Karpas-422 (cell line): ENCODE measurements around the gene VEGFC. TPM values are rescaled to one million over a fixed set of nuclear protein-coding genes. Genes with fewer than 3 reads are reported as not detected.

Experiments
- DNase-seq: peaks from one replicate; pipeline ENCODE4 v3.0.0-alpha.2; 2015
- H2AFZ ChIP-seq: fragments of 200-600 bp; sonication (generic); 2 replicates; pipeline ENCODE4 v1.6.1; 2014; ENCODE audit warnings: antibody characterized with exemption, low read length, mixed read lengths
- H3K27ac ChIP-seq: fragments of 200-600 bp; sonication (generic); 2 replicates; pipeline ENCODE4 v1.5.1; 2014; ENCODE audit warnings: mild to moderate bottlenecking, low read length, moderate library complexity
- H3K27me3 ChIP-seq: fragments of 200-600 bp; sonication (generic); 2 replicates; pipeline ENCODE4 v1.6.1; 2014; ENCODE audit warnings: low read length, mixed read lengths
- H3K36me3 ChIP-seq: fragments of 200-600 bp; sonication (generic); 2 replicates; pipeline ENCODE4 v1.6.1; 2014; ENCODE audit warnings: low read length, mixed read lengths; ENCODE audit not compliant: insufficient read depth
- H3K4me1 ChIP-seq: fragments of 200-600 bp; sonication (generic); 2 replicates; pipeline ENCODE4 v1.6.1; 2014; ENCODE audit warnings: mild to moderate bottlenecking, low read length, mixed read lengths
- H3K4me2 ChIP-seq: fragments of 200-600 bp; sonication (generic); 2 replicates; pipeline ENCODE4 v1.6.1; 2014; ENCODE audit warnings: low read length, low read depth, mild to moderate bottlenecking; ENCODE audit not compliant: poor library complexity, severe bottlenecking
- H3K4me3 ChIP-seq: fragments of 200-600 bp; sonication (generic); 2 replicates; pipeline ENCODE4 v1.5.1; 2014; ENCODE audit warnings: mild to moderate bottlenecking, antibody characterized with exemption, low read length, mixed read lengths
- H3K79me2 ChIP-seq: fragments of 200-600 bp; sonication (generic); 2 replicates; pipeline ENCODE4 v1.6.1; 2014; ENCODE audit warnings: mild to moderate bottlenecking, low read length, mixed read lengths
- H3K9ac ChIP-seq: fragments of 200-600 bp; sonication (generic); 2 replicates; pipeline ENCODE4 v1.6.0; 2014; ENCODE audit warnings: low read length
- H3K9me2 ChIP-seq: fragments of 200-600 bp; sonication (generic), shearing (Covaris generic); replicated peaks from 2 replicates; pipeline ENCODE4 v1.6.0; 2014; ENCODE audit warnings: mild to moderate bottlenecking, low read length, moderate library complexity; ENCODE audit not compliant: insufficient read depth
- H3K9me3 ChIP-seq: fragments of 300-700, 200-600 bp; sonication (generic); 2 replicates; pipeline ENCODE4 v1.6.1; 2014; ENCODE audit warnings: low read length, mixed read lengths
- H4K20me1 ChIP-seq: fragments of 200-600 bp; sonication (generic); 2 replicates; pipeline ENCODE4 v1.6.1; 2014; ENCODE audit warnings: mild to moderate bottlenecking, antibody characterized with exemption, low read length, low read depth; ENCODE audit not compliant: insufficient read depth
- total RNA-seq: library from RNA; depleted of rRNA; stranded (reverse); fragments of >200 nt; shearing (Covaris generic); gene quantifications from 2 replicates; pipeline ENCODE4 v1.2.3, GENCODE V29; 2014; ENCODE audit warnings: low replicate concordance

Gene VEGFC
- total RNA-seq, 1 experiment from 2014 or later: not detected

GRCh38 chr4:176734461-176734860 is 58.3 kb downstream of the VEGFC start:
- H3K4me3 ChIP-seq: no peak overlapping the region
- no peaks in the 10 kb centered on the region for H3K79me2 ChIP-seq
- no peak overlapping the region for H2AFZ ChIP-seq
- no peaks in the 10 kb centered on the region for H3K9me3 ChIP-seq
- no peaks in the 10 kb centered on the region for H4K20me1 ChIP-seq
- H3K9ac ChIP-seq: no peak overlapping the region
- H3K4me1 ChIP-seq: no peaks in the 10 kb centered on the region
- H3K4me2 ChIP-seq: no peak overlapping the region
- no peak for DNase-seq
- no peak overlapping the region for H3K27ac ChIP-seq
- no peaks in the 10 kb centered on the region for H3K27me3 ChIP-seq
- H3K9me2 ChIP-seq: no peaks in the 10 kb centered on the region
- H3K36me3 ChIP-seq: no peaks in the 10 kb centered on the region

DNA sequence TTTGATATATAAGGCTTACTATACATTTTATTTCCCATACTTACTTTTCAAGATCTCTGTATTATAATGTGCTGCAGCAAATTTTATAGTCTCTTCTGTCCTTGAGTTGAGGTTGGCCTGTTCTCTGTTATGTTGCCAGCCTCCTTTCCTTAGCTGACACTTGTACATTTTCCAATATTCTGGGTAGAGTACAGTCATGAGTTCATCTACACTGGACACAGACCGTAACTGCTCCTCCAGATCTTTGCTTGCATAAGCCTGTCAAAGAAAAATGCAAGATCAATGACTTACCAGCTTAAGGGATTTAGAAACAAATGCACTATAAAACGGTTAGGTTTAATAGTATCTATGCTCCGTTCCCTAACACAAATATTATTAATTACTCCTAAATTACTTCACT is 63.2 kb downstream of the VEGFC start:
- H3K27me3 ChIP-seq: no peaks in the 10 kb centered on the region
- H3K27ac ChIP-seq: no peak overlapping the region
- H3K9me2 ChIP-seq: no peaks in the 10 kb centered on the region
- DNase-seq: no peak
- no peaks in the 10 kb centered on the region for H3K36me3 ChIP-seq
- no peak overlapping the region for H3K4me2 ChIP-seq
- no peaks in the 10 kb centered on the region for H3K4me1 ChIP-seq
- no peak overlapping the region for H3K4me3 ChIP-seq
- no peaks in the 10 kb centered on the region for H4K20me1 ChIP-seq
- H2AFZ ChIP-seq: no peak overlapping the region
- no peaks in the 10 kb centered on the region for H3K79me2 ChIP-seq
- H3K9ac ChIP-seq: no peak overlapping the region
- no peaks in the 10 kb centered on the region for H3K9me3 ChIP-seq

- H3K27me3 ChIP-seq: no peaks in the 10 kb centered on the region
- no peaks in the 10 kb centered on the region for H3K4me1 ChIP-seq
- no peak overlapping the region for H3K4me2 ChIP-seq
- no peaks in the 10 kb centered on the region for H4K20me1 ChIP-seq
- no peak overlapping the region for H2AFZ ChIP-seq
- no peaks in the 10 kb centered on the region for H3K36me3 ChIP-seq
- H3K4me3 ChIP-seq: no peak overlapping the region
- no peak overlapping the region for H3K9ac ChIP-seq
- H3K9me3 ChIP-seq: no peaks in the 10 kb centered on the region
- no peaks in the 10 kb centered on the region for H3K9me2 ChIP-seq
- no peak overlapping the region for H3K27ac ChIP-seq
- no peak for DNase-seq
- no peaks in the 10 kb centered on the region for H3K79me2 ChIP-seq
Measured at GRCh38 chr4:176726803-176727202, 65.9 kb downstream of the VEGFC start.

DNA sequence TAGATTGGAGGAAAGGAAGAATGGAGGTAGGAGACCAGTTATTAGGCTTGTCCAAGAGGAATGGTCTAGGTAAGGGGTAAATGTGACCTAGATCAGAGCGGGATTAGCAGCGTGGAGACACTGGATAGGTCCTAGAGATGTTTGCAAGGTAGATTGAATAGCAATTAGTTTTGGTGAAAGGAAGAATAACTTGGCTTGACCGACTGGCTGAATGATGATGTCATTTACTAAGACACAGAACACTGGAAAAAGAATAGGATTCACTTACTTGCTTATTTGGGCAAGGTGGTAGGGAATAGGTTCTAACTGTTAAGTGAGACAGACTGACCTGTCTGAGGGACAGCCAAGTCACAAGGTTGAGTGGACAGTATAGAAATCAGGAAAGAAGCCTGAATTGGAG is 71.3 kb downstream of the VEGFC start:
- no peak overlapping the region for H3K4me2 ChIP-seq
- H3K4me1 ChIP-seq: no peaks in the 10 kb centered on the region
- no peak overlapping the region for H3K4me3 ChIP-seq
- no peaks in the 10 kb centered on the region for H3K79me2 ChIP-seq
- H3K9me3 ChIP-seq: no peaks in the 10 kb centered on the region
- no peaks in the 10 kb centered on the region for H3K27me3 ChIP-seq
- H4K20me1 ChIP-seq: no peaks in the 10 kb centered on the region
- DNase-seq: no peak
- no peak overlapping the region for H2AFZ ChIP-seq
- no peaks in the 10 kb centered on the region for H3K36me3 ChIP-seq
- no peak overlapping the region for H3K9ac ChIP-seq
- no peak overlapping the region for H3K27ac ChIP-seq
- no peaks in the 10 kb centered on the region for H3K9me2 ChIP-seq

DNA sequence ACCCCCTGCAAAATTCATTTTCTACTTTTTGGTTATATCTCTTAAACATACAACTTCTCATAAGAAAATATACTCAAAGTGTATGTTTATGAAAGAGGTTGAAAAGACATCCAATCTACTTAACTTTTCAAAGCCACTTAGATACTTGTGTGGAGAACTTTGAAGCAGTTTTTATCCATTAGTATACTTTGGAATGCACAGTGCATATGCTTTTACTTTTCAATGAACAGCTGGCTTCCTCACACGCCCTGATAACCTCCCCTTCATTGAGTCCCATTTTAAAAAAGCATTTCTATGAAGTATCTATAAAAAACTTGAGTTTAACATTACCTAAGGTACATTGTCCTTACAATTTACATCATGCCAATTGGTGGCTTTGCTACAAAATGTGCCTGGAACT is 73.8 kb downstream of the VEGFC start:
- no peaks in the 10 kb centered on the region for H3K9me2 ChIP-seq
- H3K9me3 ChIP-seq: no peaks in the 10 kb centered on the region
- no peak overlapping the region for H3K27ac ChIP-seq
- no peaks in the 10 kb centered on the region for H3K4me1 ChIP-seq
- H3K4me2 ChIP-seq: no peak overlapping the region
- H2AFZ ChIP-seq: no peak overlapping the region
- DNase-seq: no peak
- H3K27me3 ChIP-seq: no peaks in the 10 kb centered on the region
- no peaks in the 10 kb centered on the region for H3K79me2 ChIP-seq
- H3K9ac ChIP-seq: no peak overlapping the region
- H4K20me1 ChIP-seq: no peaks in the 10 kb centered on the region
- H3K4me3 ChIP-seq: no peak overlapping the region
- no peaks in the 10 kb centered on the region for H3K36me3 ChIP-seq

- no peaks in the 10 kb centered on the region for H3K36me3 ChIP-seq
- no peak overlapping the region for H3K9ac ChIP-seq
- H3K4me3 ChIP-seq: no peak overlapping the region
- no peaks in the 10 kb centered on the region for H3K27me3 ChIP-seq
- H4K20me1 ChIP-seq: no peaks in the 10 kb centered on the region
- H3K9me2 ChIP-seq: no peaks in the 10 kb centered on the region
- H3K9me3 ChIP-seq: no peaks in the 10 kb centered on the region
- DNase-seq: no peak
- H2AFZ ChIP-seq: no peak overlapping the region
- H3K4me2 ChIP-seq: no peak overlapping the region
- no peaks in the 10 kb centered on the region for H3K79me2 ChIP-seq
- no peaks in the 10 kb centered on the region for H3K4me1 ChIP-seq
- H3K27ac ChIP-seq: no peak overlapping the region
Measured at GRCh38 chr4:176717237-176717636, 75.5 kb downstream of the VEGFC start.

- H3K9ac ChIP-seq: no peak overlapping the region
Measured at GRCh38 chr4:176709417-176709816, 83.3 kb downstream of the VEGFC start.

DNA sequence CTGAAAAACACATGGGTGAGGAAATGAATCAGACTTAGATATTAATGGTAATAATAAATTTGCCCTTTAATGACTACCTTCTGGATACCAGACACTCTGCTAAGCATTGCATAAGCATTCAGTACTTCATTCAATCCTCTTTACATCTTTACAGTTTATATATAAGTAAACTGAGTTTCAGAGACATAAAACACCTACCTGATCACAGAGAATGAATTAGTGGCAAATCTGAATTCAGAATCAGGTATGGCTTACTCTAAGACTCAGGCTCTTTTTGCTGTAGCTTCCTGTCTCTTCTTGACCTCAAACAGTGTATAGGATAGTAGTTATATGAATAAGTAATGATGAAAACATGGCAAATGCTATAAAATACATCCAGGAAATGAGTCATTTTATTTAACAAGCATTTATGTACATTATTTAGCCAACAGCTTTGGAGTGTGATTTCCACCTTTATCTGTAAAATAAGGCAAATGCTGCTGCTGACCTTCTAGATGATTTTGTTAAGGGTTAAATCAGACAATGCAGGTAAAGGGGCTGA is 83.9 kb downstream of the VEGFC start:
- H3K27ac ChIP-seq: no peak overlapping the region
- H3K79me2 ChIP-seq: no peaks in the 10 kb centered on the region
- DNase-seq: no peak
- no peaks in the 10 kb centered on the region for H3K4me1 ChIP-seq
- H3K27me3 ChIP-seq: no peaks in the 10 kb centered on the region
- H3K36me3 ChIP-seq: no peaks in the 10 kb centered on the region
- no peaks in the 10 kb centered on the region for H3K9me2 ChIP-seq
- H3K4me2 ChIP-seq: no peak overlapping the region
- no peak overlapping the region for H3K9ac ChIP-seq
- H3K9me3 ChIP-seq: no peaks in the 10 kb centered on the region
- no peak overlapping the region for H2AFZ ChIP-seq
- H4K20me1 ChIP-seq: no peaks in the 10 kb centered on the region
- no peak overlapping the region for H3K4me3 ChIP-seq

More at GRCh38 chr4:176709417-176709816, 83.3 kb downstream of the VEGFC start:
- Histone ChIP-seq H3K4me1 (no peaks in the 10 kb centered on the region), H3K9me2 (no peaks in the 10 kb centered on the region), H3K36me3 (no peaks in the 10 kb centered on the region), H2AFZ (no peak overlapping the region), H3K4me2 (no peak overlapping the region), H3K79me2 (no peaks in the 10 kb centered on the region), H3K27ac (no peak overlapping the region), H4K20me1 (no peaks in the 10 kb centered on the region), H3K4me3 (no peak overlapping the region), H3K9me3 (no peaks in the 10 kb centered on the region), H3K27me3 (no peaks in the 10 kb centered on the region)
- DNase-seq: no peak

DNA sequence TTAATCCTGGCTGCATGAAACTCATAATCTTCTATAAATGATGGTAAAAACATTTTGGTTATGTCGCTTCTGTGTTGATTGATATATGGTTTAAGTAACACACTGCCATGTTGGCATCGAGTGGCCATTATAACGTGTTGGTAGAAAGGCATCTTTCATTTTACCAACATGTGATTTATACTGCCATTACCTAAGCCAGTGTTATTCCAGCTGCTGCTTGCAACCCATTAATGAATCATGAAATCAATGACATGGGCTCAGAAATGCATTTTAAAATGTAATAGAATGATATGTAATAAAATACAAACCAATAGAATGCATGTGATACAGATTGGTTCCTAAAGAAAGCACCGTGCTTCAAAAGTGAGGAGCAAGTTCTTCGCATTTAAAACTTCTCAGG is 102.0 kb downstream of the VEGFC start:
- no peaks in the 10 kb centered on the region for H3K36me3 ChIP-seq
- H3K9me3 ChIP-seq: no peaks in the 10 kb centered on the region
- H3K4me3 ChIP-seq: no peak overlapping the region
- no peak overlapping the region for H3K4me2 ChIP-seq
- H3K9ac ChIP-seq: no peak overlapping the region
- DNase-seq: no peak
- no peaks in the 10 kb centered on the region for H3K4me1 ChIP-seq
- no peaks in the 10 kb centered on the region for H3K9me2 ChIP-seq
- no peaks in the 10 kb centered on the region for H4K20me1 ChIP-seq
- no peaks in the 10 kb centered on the region for H3K79me2 ChIP-seq
- H3K27me3 ChIP-seq: no peaks in the 10 kb centered on the region
- no peak overlapping the region for H2AFZ ChIP-seq
- no peak overlapping the region for H3K27ac ChIP-seq
